ENCODE measurements around the gene CADPS. TPM values are rescaled to one million over a fixed set of nuclear protein-coding genes. Genes with fewer than 3 reads are reported as not detected.
"Not testable (repeated sequence)": the region's sequence is repeated elsewhere in the genome, so short reads cannot be mapped to it uniquely, and the experiment has no call there.

The CADPS gene
- total and polyA plus RNA-seq, 2 experiments from 2014 or later: 2.8 to 8.1 TPM

GRCh38 chr3:62584636-62585035 is 290.6 kb downstream of the CADPS start:
- no peak overlapping the region for H3K4me2 ChIP-seq
- H3K79me2 ChIP-seq: no peaks in the 10 kb centered on the region
- no peak overlapping the region for H3K4me3 ChIP-seq
- no peaks in the 10 kb centered on the region for H4K20me1 ChIP-seq (ENCODE audit: insufficient read depth, poor library complexity, severe bottlenecking)
- no peaks in the 10 kb centered on the region for H3K4me1 ChIP-seq (ENCODE audit: insufficient read depth)
- no peaks in the 10 kb centered on the region for H3K36me3 ChIP-seq (replicated peaks; ENCODE audit: insufficient read depth, low read depth)
- 91% methylated on average over 4 of the region's 4 CpGs for WGBS (ENCODE audit: low lambda C conversion rate, missing lambda C conversion rate)
- no peaks in the 10 kb centered on the region for H3K9me3 ChIP-seq (ENCODE audit: low read depth)
- H3K9me2 ChIP-seq (replicated peaks; ENCODE audit: insufficient read depth): no peaks in the 10 kb centered on the region
- H3K27me3 ChIP-seq: no peaks in the 10 kb centered on the region
- H2AFZ ChIP-seq: no peak overlapping the region
- no peak for DNase-seq (ENCODE audit: low spot score)
- TF ChIP-seq CTCF (IDR thresholded peaks at IDR 0.05; ENCODE audit: poor library complexity): no peak
- TF ChIP-seq EZH2phosphoT487 (IDR thresholded peaks at IDR 0.05; ENCODE audit: low read depth, severe bottlenecking, unreplicated experiment): no peak
- TF ChIP-seq EZH2 (IDR thresholded peaks at IDR 0.05; ENCODE audit: borderline replicate concordance): no peak
- H3K27ac ChIP-seq: no peak overlapping the region

- Histone ChIP-seq H3K27ac (no peak overlapping the region), H3K4me2 (no peak overlapping the region)
Measured at GRCh38 chr3:62582495-62583172, 292.6 kb downstream of the CADPS start.

GRCh38 chr3:62580485-62580884 is 294.7 kb downstream of the CADPS start:
- not testable (repeated sequence) for H3K4me2 ChIP-seq; H3K27ac ChIP-seq; DNase-seq (ENCODE audit: low spot score); H3K9me3 ChIP-seq (ENCODE audit: low read depth); H3K36me3 ChIP-seq (replicated peaks; ENCODE audit: insufficient read depth, low read depth); H3K9me2 ChIP-seq (replicated peaks; ENCODE audit: insufficient read depth); H3K4me3 ChIP-seq; H3K4me1 ChIP-seq (ENCODE audit: insufficient read depth); H3K79me2 ChIP-seq; H2AFZ ChIP-seq; H3K27me3 ChIP-seq; H4K20me1 ChIP-seq (ENCODE audit: insufficient read depth, poor library complexity, severe bottlenecking)
- 73% methylated on average over 1 of the region's 1 CpG for WGBS (ENCODE audit: low lambda C conversion rate, missing lambda C conversion rate)

More at GRCh38 chr3:62582495-62583172, 292.6 kb downstream of the CADPS start:
- Histone ChIP-seq H3K9me3 (ENCODE audit: low read depth) (no peaks in the 10 kb centered on the region), H2AFZ (no peak overlapping the region), H4K20me1 (ENCODE audit: insufficient read depth, poor library complexity, severe bottlenecking) (no peaks in the 10 kb centered on the region), H3K27me3 (no peaks in the 10 kb centered on the region), H3K9me2 (replicated peaks; ENCODE audit: insufficient read depth) (no peaks in the 10 kb centered on the region), H3K79me2 (no peaks in the 10 kb centered on the region), H3K36me3 (replicated peaks; ENCODE audit: insufficient read depth, low read depth) (no peaks in the 10 kb centered on the region), H3K4me1 (ENCODE audit: insufficient read depth) (no peaks in the 10 kb centered on the region), H3K4me3 (no peak overlapping the region)
- DNase-seq (ENCODE audit: low spot score): no peak
- TF ChIP-seq EZH2 (IDR thresholded peaks at IDR 0.05; ENCODE audit: borderline replicate concordance): no peak
- no peak for TF ChIP-seq EZH2phosphoT487 (IDR thresholded peaks at IDR 0.05; ENCODE audit: low read depth, severe bottlenecking, unreplicated experiment)
- TF ChIP-seq CTCF (IDR thresholded peaks at IDR 0.05; ENCODE audit: poor library complexity): no peak
- WGBS (ENCODE audit: low lambda C conversion rate, missing lambda C conversion rate): 79% methylated on average over 4 of the region's 4 CpGs

GRCh38 chr3:62577153-62577552 is 298.1 kb downstream of the CADPS start:
- H3K36me3 ChIP-seq (replicated peaks; ENCODE audit: insufficient read depth, low read depth): no peaks in the 10 kb centered on the region
- no peak overlapping the region for H2AFZ ChIP-seq
- no peaks in the 10 kb centered on the region for H4K20me1 ChIP-seq (ENCODE audit: insufficient read depth, poor library complexity, severe bottlenecking)
- 86% methylated on average over 1 of the region's 1 CpG for WGBS (ENCODE audit: low lambda C conversion rate, missing lambda C conversion rate)
- no peak overlapping the region for H3K27ac ChIP-seq
- no peak for TF ChIP-seq EZH2 (IDR thresholded peaks at IDR 0.05; ENCODE audit: borderline replicate concordance)
- TF ChIP-seq EZH2phosphoT487 (IDR thresholded peaks at IDR 0.05; ENCODE audit: low read depth, severe bottlenecking, unreplicated experiment): no peak
- TF ChIP-seq CTCF (IDR thresholded peaks at IDR 0.05; ENCODE audit: poor library complexity): no peak
- DNase-seq (ENCODE audit: low spot score): no peak
- H3K9me2 ChIP-seq (replicated peaks; ENCODE audit: insufficient read depth): no peaks in the 10 kb centered on the region
- H3K79me2 ChIP-seq: no peaks in the 10 kb centered on the region
- H3K27me3 ChIP-seq: no peaks in the 10 kb centered on the region
- H3K4me3 ChIP-seq: no peak overlapping the region
- no peak overlapping the region for H3K4me2 ChIP-seq
- H3K9me3 ChIP-seq (ENCODE audit: low read depth): no peaks in the 10 kb centered on the region
- no peaks in the 10 kb centered on the region for H3K4me1 ChIP-seq (ENCODE audit: insufficient read depth)

Data from hepatocyte (in vitro differentiated cells).